ENCODE results near the gene ITGA2.
"Not testable (repeated sequence)": the region's sequence is repeated elsewhere in the genome, so short reads cannot be mapped to it uniquely, and the experiment has no call there.

The ITGA2 gene

GRCh38 chr5:52956915-52957747 lies 32.0 kb upstream of the ITGA2 start:
- DNase-seq (ENCODE audit: low read depth, low spot score), result no peak
- no CpG with 5 or more reads among the region's 6 CpGs for WGBS (ENCODE audit: insufficient coverage, insufficient read length)
- H3K9me3 ChIP-seq (ENCODE audit: control insufficient read depth, insufficient read depth, low read length), result no peaks in the 10 kb centered on the region
- no peaks in the 10 kb centered on the region; the same call in 1 of the 2 replicates for H3K4me1 ChIP-seq (ENCODE audit: control insufficient read depth, insufficient read depth, low read length)
- H3K36me3 ChIP-seq (ENCODE audit: control insufficient read depth, insufficient read depth, low read length), result no peaks in the 10 kb centered on the region
- no peak overlapping the region for H3K4me3 ChIP-seq (ENCODE audit: low read length)
- H3K27ac ChIP-seq (ENCODE audit: low read length), result no peak overlapping the region
- H3K27me3 ChIP-seq (ENCODE audit: control insufficient read depth, insufficient read depth, low read length), result no peaks in the 10 kb centered on the region

GRCh38 chr5:52961274-52961681 lies 27.9 kb upstream of the ITGA2 start:
- no peak for DNase-seq (ENCODE audit: low read depth, low spot score)
- Histone ChIP-seq H3K4me3 (ENCODE audit: low read length) (no peak overlapping the region), H3K4me1 (ENCODE audit: control insufficient read depth, insufficient read depth, low read length) (no peaks in the 10 kb centered on the region; the same call in 1 of the 2 replicates), H3K27ac (ENCODE audit: low read length) (no peak overlapping the region), H3K9me3 (ENCODE audit: control insufficient read depth, insufficient read depth, low read length) (no peaks in the 10 kb centered on the region), H3K27me3 (ENCODE audit: control insufficient read depth, insufficient read depth, low read length) (no peaks in the 10 kb centered on the region), H3K36me3 (ENCODE audit: control insufficient read depth, insufficient read depth, low read length) (no peaks in the 10 kb centered on the region)
- WGBS (ENCODE audit: insufficient coverage, insufficient read length), result no CpG with 5 or more reads among the region's 2 CpGs

GRCh38 chr5:52963636-52964035 lies 25.5 kb upstream of the ITGA2 start:
- WGBS (ENCODE audit: insufficient coverage, insufficient read length), result no CpG with 5 or more reads among the region's 1 CpG

GRCh38 chr5:52964138-52964537 lies 25.0 kb upstream of the ITGA2 start:
- Histone ChIP-seq H3K27ac (ENCODE audit: low read length) (no peak overlapping the region), H3K9me3 (ENCODE audit: control insufficient read depth, insufficient read depth, low read length) (no peaks in the 10 kb centered on the region), H3K27me3 (ENCODE audit: control insufficient read depth, insufficient read depth, low read length) (no peaks in the 10 kb centered on the region), H3K4me3 (ENCODE audit: low read length) (no peak overlapping the region), H3K36me3 (ENCODE audit: control insufficient read depth, insufficient read depth, low read length) (no peaks in the 10 kb centered on the region), H3K4me1 (ENCODE audit: control insufficient read depth, insufficient read depth, low read length) (no peaks in the 10 kb centered on the region)
- no peak for DNase-seq (ENCODE audit: low read depth, low spot score)
- no CpG with 5 or more reads among the region's 1 CpG for WGBS (ENCODE audit: insufficient coverage, insufficient read length)

More at GRCh38 chr5:52963636-52964035, 25.5 kb upstream of the ITGA2 start:
- Histone ChIP-seq H3K4me3 (ENCODE audit: low read length) (no peak overlapping the region), H3K4me1 (ENCODE audit: control insufficient read depth, insufficient read depth, low read length) (no peaks in the 10 kb centered on the region), H3K36me3 (ENCODE audit: control insufficient read depth, insufficient read depth, low read length) (no peaks in the 10 kb centered on the region), H3K9me3 (ENCODE audit: control insufficient read depth, insufficient read depth, low read length) (no peaks in the 10 kb centered on the region), H3K27me3 (ENCODE audit: control insufficient read depth, insufficient read depth, low read length) (no peaks in the 10 kb centered on the region), H3K27ac (ENCODE audit: low read length) (no peak overlapping the region)
- no peak for DNase-seq (ENCODE audit: low read depth, low spot score)

- not testable (repeated sequence) for H3K36me3 ChIP-seq (ENCODE audit: control insufficient read depth, insufficient read depth, low read length); H3K4me3 ChIP-seq (ENCODE audit: low read length); H3K27ac ChIP-seq (ENCODE audit: low read length); H3K9me3 ChIP-seq (ENCODE audit: control insufficient read depth, insufficient read depth, low read length); DNase-seq (ENCODE audit: low read depth, low spot score); H3K4me1 ChIP-seq (ENCODE audit: control insufficient read depth, insufficient read depth, low read length); H3K27me3 ChIP-seq (ENCODE audit: control insufficient read depth, insufficient read depth, low read length)
- WGBS (ENCODE audit: insufficient coverage, insufficient read length), result no CpG with 5 or more reads among the region's 7 CpGs
Observed at GRCh38 chr5:52976157-52976556, 13.0 kb upstream of the ITGA2 start.

- H3K9me3 ChIP-seq (ENCODE audit: control insufficient read depth, insufficient read depth, low read length), result no peaks in the 10 kb centered on the region
- no peaks in the 10 kb centered on the region for H3K36me3 ChIP-seq (ENCODE audit: control insufficient read depth, insufficient read depth, low read length)
- no CpG with 5 or more reads among the region's 7 CpGs for WGBS (ENCODE audit: insufficient coverage, insufficient read length)
- H3K4me1 ChIP-seq (ENCODE audit: control insufficient read depth, insufficient read depth, low read length), result no peaks in the 10 kb centered on the region
- H3K27ac ChIP-seq (ENCODE audit: low read length), result no peak overlapping the region
- H3K27me3 ChIP-seq (ENCODE audit: control insufficient read depth, insufficient read depth, low read length), result no peaks in the 10 kb centered on the region
- no peak overlapping the region for H3K4me3 ChIP-seq (ENCODE audit: low read length)
- DNase-seq (ENCODE audit: low read depth, low spot score), result no peak
Observed at GRCh38 chr5:52977264-52977897, 11.8 kb upstream of the ITGA2 start.

- no peaks in the 10 kb centered on the region for H3K9me3 ChIP-seq (ENCODE audit: control insufficient read depth, insufficient read depth, low read length)
- WGBS (ENCODE audit: insufficient coverage, insufficient read length), result no CpG with 5 or more reads among the region's 4 CpGs
- H3K27ac ChIP-seq (ENCODE audit: low read length), result no peak overlapping the region
- DNase-seq (ENCODE audit: low read depth, low spot score), result no peak
- no peaks in the 10 kb centered on the region for H3K4me1 ChIP-seq (ENCODE audit: control insufficient read depth, insufficient read depth, low read length)
- no peaks in the 10 kb centered on the region for H3K36me3 ChIP-seq (ENCODE audit: control insufficient read depth, insufficient read depth, low read length)
- no peak overlapping the region for H3K4me3 ChIP-seq (ENCODE audit: low read length)
- H3K27me3 ChIP-seq (ENCODE audit: control insufficient read depth, insufficient read depth, low read length), result no peaks in the 10 kb centered on the region
Observed at GRCh38 chr5:52981507-52981906, 7.6 kb upstream of the ITGA2 start.

- H3K9me3 ChIP-seq (ENCODE audit: control insufficient read depth, insufficient read depth, low read length), result no peaks in the 10 kb centered on the region
- no peaks in the 10 kb centered on the region for H3K27me3 ChIP-seq (ENCODE audit: control insufficient read depth, insufficient read depth, low read length)
- DNase-seq (ENCODE audit: low read depth, low spot score), result no peak
- no peak overlapping the region for H3K27ac ChIP-seq (ENCODE audit: low read length)
- WGBS (ENCODE audit: insufficient coverage, insufficient read length), result no CpG with 5 or more reads among the region's 3 CpGs
- H3K36me3 ChIP-seq (ENCODE audit: control insufficient read depth, insufficient read depth, low read length), result no peaks in the 10 kb centered on the region
- no peak overlapping the region for H3K4me3 ChIP-seq (ENCODE audit: low read length)
- no peaks in the 10 kb centered on the region for H3K4me1 ChIP-seq (ENCODE audit: control insufficient read depth, insufficient read depth, low read length)
Observed at GRCh38 chr5:52983731-52984636, 5.2 kb upstream of the ITGA2 start.

GRCh38 chr5:52985306-52985705 lies 3.8 kb upstream of the ITGA2 start:
- Histone ChIP-seq H3K36me3 (ENCODE audit: control insufficient read depth, insufficient read depth, low read length) (no peaks in the 10 kb centered on the region), H3K9me3 (ENCODE audit: control insufficient read depth, insufficient read depth, low read length) (no peaks in the 10 kb centered on the region), H3K27me3 (ENCODE audit: control insufficient read depth, insufficient read depth, low read length) (no peaks in the 10 kb centered on the region), H3K4me3 (ENCODE audit: low read length) (no peak overlapping the region), H3K4me1 (ENCODE audit: control insufficient read depth, insufficient read depth, low read length) (no peaks in the 10 kb centered on the region), H3K27ac (ENCODE audit: low read length) (no peak overlapping the region)
- 100% methylated on average over 1 of the region's 3 CpGs for WGBS (ENCODE audit: insufficient coverage, insufficient read length)
- no peak for DNase-seq (ENCODE audit: low read depth, low spot score)

- no peaks in the 10 kb centered on the region for H3K4me1 ChIP-seq (ENCODE audit: control insufficient read depth, insufficient read depth, low read length)
- H3K9me3 ChIP-seq (ENCODE audit: control insufficient read depth, insufficient read depth, low read length), result no peaks in the 10 kb centered on the region
- no peak overlapping the region for H3K27ac ChIP-seq (ENCODE audit: low read length)
- no peaks in the 10 kb centered on the region for H3K27me3 ChIP-seq (ENCODE audit: control insufficient read depth, insufficient read depth, low read length)
- no peaks in the 10 kb centered on the region for H3K36me3 ChIP-seq (ENCODE audit: control insufficient read depth, insufficient read depth, low read length)
- DNase-seq (ENCODE audit: low read depth, low spot score), result no peak
- no peak overlapping the region for H3K4me3 ChIP-seq (ENCODE audit: low read length)
- WGBS (ENCODE audit: insufficient coverage, insufficient read length), result no CpG with 5 or more reads among the region's 4 CpGs
Observed at GRCh38 chr5:52987711-52988331, 1.3 kb upstream of the ITGA2 start.
